ENCODE data around the gene EAF1. TPM values are rescaled to one million over a fixed set of nuclear protein-coding genes. Genes with fewer than 3 reads are reported as not detected.

Gene EAF1
- total and polyA plus RNA-seq, 2 of the 8 experiments (the other 6 are each of a cell fraction or from before 2014, with no cell fraction given): 13.9 to 26.8 TPM

DNA sequence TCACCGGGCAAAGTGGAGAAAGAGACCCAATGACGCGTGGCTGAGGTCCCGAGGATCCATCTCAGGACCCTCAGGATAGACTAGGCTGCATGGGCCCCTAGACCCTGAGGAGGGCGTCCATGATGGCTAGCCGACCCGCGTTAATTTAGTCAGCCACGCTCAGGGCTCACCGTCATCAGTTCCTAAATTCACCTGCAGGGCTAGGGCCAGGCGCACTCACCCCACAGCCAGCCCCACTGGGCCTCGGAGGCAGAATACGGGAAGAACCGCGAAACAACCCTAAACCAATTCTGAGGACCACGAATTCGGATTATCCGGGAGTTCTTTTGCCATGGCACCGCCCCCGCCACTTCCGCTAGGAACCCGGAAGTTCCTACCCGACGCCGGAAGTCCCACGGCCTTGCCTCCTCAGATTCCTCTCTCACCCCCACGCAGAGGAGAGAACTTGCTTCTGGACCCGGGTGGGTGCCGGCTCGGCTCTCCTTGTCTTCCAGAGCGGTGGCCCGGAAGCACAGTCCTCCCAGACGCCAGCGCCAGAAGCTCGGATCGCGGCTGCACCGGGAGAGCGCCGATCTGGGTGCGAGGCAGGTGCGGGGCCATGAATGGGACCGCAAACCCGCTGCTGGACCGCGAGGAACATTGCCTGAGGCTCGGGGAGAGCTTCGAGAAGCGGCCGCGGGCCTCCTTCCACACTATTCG, at the start of gene EAF1, which contains the start of gene METTL6 (continued):
- TF ChIP-seq, protein P1, sequence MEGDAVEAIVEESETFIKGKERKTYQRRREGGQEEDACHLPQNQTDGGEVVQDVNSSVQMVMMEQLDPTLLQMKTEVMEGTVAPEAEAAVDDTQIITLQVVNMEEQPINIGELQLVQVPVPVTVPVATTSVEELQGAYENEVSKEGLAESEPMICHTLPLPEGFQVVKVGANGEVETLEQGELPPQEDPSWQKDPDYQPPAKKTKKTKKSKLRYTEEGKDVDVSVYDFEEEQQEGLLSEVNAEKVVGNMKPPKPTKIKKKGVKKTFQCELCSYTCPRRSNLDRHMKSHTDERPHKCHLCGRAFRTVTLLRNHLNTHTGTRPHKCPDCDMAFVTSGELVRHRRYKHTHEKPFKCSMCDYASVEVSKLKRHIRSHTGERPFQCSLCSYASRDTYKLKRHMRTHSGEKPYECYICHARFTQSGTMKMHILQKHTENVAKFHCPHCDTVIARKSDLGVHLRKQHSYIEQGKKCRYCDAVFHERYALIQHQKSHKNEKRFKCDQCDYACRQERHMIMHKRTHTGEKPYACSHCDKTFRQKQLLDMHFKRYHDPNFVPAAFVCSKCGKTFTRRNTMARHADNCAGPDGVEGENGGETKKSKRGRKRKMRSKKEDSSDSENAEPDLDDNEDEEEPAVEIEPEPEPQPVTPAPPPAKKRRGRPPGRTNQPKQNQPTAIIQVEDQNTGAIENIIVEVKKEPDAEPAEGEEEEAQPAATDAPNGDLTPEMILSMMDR (IDR thresholded peaks at IDR 0.05; ENCODE audit: control extremely low read depth in 1 of 3, insufficient read depth in 1 of 3, low read depth in 1 of 3, low read length in 3 of 3): peak in 2 of 3 experiments; percentile 9 to 30; a peak in 1 of 4 replicates
- TF ChIP-seq CTBP2 (IDR thresholded peaks at IDR 0.05; ENCODE audit: borderline replicate concordance, insufficient read depth, insufficient read length, low read length): peak; percentile 36
- TF ChIP-seq EGR1 (IDR thresholded peaks at IDR 0.05; ENCODE audit: borderline replicate concordance, low read depth, low read length): peak; percentile 74; the same call in 1 of the 2 replicates
- peak; percentile 93 for TF ChIP-seq ASH2L (IDR thresholded peaks at IDR 0.05; ENCODE audit: low read length)
- TF ChIP-seq JUND (IDR thresholded peaks at IDR 0.05; ENCODE audit: low read length): no peak
- peak; percentile 25 to 69; a peak in 2 of 3 replicates for TF ChIP-seq POLR2A (IDR thresholded peaks at IDR 0.05; ENCODE audit: control extremely low read depth in 1 of 2, low read depth in 2 of 2, low read length in 2 of 2)
- TF ChIP-seq MAX (IDR thresholded peaks at IDR 0.05): no peak; the same call in 1 of the 2 replicates
- TF ChIP-seq SUZ12 (IDR thresholded peaks at IDR 0.05; ENCODE audit: low read length): no peak
- no peak for TF ChIP-seq EP300 (IDR thresholded peaks at IDR 0.05; ENCODE audit: borderline replicate concordance in 1 of 2, low read depth in 2 of 2, low read length in 2 of 2)
- TF ChIP-seq MAFK (IDR thresholded peaks at IDR 0.05; ENCODE audit: low read depth, low read length): no peak
- TF ChIP-seq HDAC2 (IDR thresholded peaks at IDR 0.05; ENCODE audit: borderline replicate concordance in 1 of 2, low read depth in 2 of 2, low read length in 2 of 2): peak in 1 of 2 experiments; percentile 75; a peak in 2 of 4 replicates
- no peak for TF ChIP-seq CHD2 (IDR thresholded peaks at IDR 0.05; ENCODE audit: low read length)
- TF ChIP-seq GTF2F1 (IDR thresholded peaks at IDR 0.05; ENCODE audit: borderline replicate concordance, low read depth, low read length): 0 out of 2 replicates have a peak, but pooled peaks have one; percentile 14
- TF ChIP-seq ZNF274 (IDR thresholded peaks at IDR 0.05; ENCODE audit: borderline replicate concordance, extremely low read depth, low read length): no peak
- TF ChIP-seq GABPA (IDR thresholded peaks at IDR 0.05; ENCODE audit: borderline replicate concordance, insufficient read depth, low read length): peak; percentile 98
- TF ChIP-seq TBP (IDR thresholded peaks at IDR 0.05; ENCODE audit: low read depth, low read length): peak; percentile 68; the same call in 1 of the 2 replicates
- peak; percentile 60; the same call in 1 of the 2 replicates for TF ChIP-seq POLR2AphosphoS5 (IDR thresholded peaks at IDR 0.05; ENCODE audit: low read depth, low read length)
- peak; percentile 99 for TF ChIP-seq KDM4A (IDR thresholded peaks at IDR 0.05; ENCODE audit: low read depth, low read length, severe bottlenecking)
- no peak for TF ChIP-seq HDAC6 (IDR thresholded peaks at IDR 0.05; ENCODE audit: low read depth, low read length)
- TF ChIP-seq FOSL1 (IDR thresholded peaks at IDR 0.05; ENCODE audit: insufficient read depth, low read depth, low read length): no peak
- TF ChIP-seq EZH2 (IDR thresholded peaks at IDR 0.05; ENCODE audit: low read depth, low read length, severe bottlenecking): no peak

Measured in H1 (cell line).